HT-29 (cell line): ENCODE measurements around the gene NCKAP1. TPM values are rescaled to one million over a fixed set of nuclear protein-coding genes. Genes with fewer than 3 reads are reported as not detected.
A peak's percentile ranks its signal among the peaks of the same experiment; 100 is the strongest.
"Not testable (repeated sequence)": the region's sequence is repeated elsewhere in the genome, so short reads cannot be mapped to it uniquely, and the experiment has no call there.

ENCODE experiments used
- DNase-seq: peaks from one replicate; pipeline ENCODE4 v3.0.0-alpha.2; 2015; ENCODE audit warnings: low spot score
- total RNA-seq: library from RNA; depleted of rRNA; stranded (reverse); fragments of >200 nt; shearing (Covaris generic); gene quantifications from 2 replicates; pipeline ENCODE4 v1.2.3, GENCODE V29; 2014

Gene NCKAP1
- total RNA-seq, 1 experiment from 2014 or later = 45.7 TPM

DNA sequence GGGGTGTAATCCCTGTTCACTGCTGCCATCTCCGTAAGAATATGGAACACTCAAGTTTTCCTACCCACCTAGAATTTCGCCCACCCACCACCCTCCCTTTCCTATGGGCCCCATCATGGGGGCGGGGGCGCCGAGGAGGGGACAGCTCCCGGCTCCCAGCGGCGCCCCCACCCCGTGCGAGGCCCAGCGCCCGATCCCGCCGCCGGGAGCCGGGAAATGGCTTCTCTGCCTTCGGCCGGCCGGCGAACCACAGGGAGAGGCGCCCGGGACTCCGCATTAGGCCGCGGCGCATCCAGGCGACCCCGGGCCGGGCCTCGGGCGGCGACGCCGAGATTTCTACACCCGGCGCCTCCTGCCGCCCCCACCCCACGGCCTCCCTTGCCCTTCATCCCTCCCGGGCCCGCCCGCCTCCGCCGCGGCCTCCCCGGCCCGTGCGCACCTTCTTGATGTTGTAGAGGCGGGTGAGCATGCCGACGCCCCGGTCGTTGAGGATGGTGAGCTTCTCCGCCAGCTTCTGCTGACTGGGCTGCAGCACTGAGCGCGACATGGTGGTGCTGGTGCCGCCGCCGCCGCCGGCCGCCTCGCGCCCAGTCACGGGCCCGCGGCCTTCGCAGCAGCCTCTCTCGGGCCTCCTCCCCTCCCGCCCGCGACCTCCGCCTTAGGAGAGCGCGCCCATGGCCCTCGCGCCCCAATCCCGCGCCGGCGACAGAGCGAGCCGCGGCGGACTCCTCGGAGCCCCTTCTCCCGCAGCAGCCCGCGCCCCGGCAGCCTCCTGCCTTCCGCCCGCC is 510 bp downstream of the NCKAP1 start:
- DNase-seq = no peak

GRCh38 chr2:183037074-183037552 is 1.1 kb downstream of the NCKAP1 start:
- peak; percentile 79 for DNase-seq

DNA sequence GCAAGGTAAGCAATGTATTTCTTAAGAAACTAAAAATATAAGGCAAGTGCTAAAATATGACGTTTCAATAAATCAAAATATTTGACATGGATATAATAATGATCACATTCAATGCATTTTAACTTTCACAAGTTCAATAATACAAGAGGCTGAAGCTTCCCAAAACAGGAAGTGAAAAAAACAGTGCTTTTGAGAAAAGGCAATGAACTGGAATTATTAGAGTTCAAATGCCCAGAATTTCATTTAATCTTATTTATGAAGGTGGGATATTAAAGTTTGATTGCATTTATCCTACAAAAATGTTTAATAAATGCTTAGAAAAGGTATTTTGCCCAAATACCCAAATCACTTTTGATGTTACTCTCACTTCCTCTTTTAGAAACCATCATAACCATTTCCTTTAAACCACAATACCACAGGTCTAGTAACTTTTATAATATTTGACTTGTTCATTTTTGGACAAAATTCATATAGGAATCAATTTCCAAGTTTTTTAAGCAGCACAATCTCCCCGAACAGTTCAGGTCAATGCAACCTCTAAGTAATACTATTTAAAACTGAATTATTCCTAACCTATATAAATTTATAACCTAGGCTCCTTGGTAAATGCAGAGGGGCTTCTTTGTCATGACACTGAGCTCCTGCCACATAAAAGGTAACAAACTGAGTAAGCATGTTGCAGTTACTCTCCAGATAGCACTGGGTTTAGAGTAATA is 2.1 kb downstream of the NCKAP1 start:
- DNase-seq = no peak

- no peak for DNase-seq
These were observed 2.8 kb downstream of the NCKAP1 start for GRCh38 chr2:183035298-183035953.

DNA sequence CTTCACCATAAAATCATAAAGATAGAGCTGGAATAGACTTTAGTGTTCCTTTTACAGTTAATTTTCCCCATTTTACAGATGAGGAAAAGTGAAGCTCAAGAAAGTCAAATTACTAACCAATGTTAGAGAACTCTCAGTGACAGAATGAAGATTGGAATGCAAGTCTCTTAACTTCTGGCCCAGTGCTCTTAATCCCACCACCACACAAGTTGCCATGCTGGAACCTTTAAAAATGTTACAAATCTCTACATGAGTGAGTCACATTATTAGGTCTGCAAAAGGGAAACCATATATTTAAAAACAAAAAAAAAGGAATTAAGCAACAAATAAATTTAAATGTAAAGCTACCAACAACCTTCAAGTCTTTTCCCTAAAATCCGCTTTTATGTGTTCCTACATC is 3.5 kb downstream of the NCKAP1 start:
- DNase-seq = no peak

DNA sequence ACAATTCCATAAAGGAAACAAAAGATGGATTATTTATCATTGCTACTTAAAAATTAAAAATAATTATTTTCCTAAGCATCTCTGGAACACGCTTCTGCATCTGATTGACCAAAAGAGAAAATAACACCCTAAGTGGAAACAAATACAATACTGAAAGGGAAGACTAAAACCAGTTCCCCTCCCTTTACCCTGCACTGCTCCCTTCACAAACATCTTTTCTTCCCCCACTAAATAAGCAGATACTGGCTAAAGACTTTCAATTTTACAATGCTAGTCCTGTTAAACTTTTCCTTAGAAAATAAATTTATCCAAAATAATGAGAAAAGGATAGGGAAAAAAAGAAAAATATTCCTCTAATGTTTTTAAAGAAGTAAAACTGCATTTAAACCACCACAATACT is 4.3 kb downstream of the NCKAP1 start:
- DNase-seq = no peak

- no peak for DNase-seq
These were observed 6.1 kb downstream of the NCKAP1 start for GRCh38 chr2:183031911-183032794.

- no peak for DNase-seq
These were observed 9.0 kb downstream of the NCKAP1 start for GRCh38 chr2:183029219-183029618.

DNA sequence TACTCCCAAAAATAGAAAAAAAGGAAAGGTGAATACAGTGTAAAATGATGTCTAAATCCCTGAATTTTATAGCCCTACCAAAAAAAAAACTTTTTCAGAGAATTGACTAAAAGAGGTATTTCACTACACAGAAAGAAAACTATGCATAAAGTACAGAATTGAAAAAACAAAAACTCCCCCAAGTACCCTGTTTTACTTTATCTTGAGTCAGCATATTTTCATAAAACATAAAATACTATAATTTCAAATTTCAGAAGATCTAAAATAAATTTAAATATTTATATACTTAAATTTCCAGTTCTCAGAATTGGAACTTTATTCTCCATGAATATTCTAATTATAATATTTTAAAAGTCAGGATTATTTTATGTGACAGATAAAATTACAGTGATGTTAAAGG is 10.1 kb downstream of the NCKAP1 start:
- no peak for DNase-seq

DNA sequence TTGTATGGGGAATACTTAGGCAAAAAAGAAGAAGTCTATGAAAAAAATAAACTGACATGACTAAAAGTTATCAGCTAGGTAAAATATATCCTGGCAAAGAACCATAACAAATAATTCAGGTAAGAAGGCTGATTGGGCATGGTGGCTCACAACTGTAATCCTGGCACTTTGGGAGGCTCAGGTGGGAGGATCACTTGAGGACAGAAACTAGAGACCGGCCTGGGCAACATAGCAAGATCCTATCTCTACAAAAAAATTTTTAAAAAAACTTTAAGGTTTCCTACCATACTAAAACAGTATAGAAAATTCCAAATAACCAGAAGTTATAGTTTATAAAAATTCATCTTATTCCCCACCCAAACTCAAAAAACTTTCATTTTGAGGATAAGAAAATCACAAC is 10.8 kb downstream of the NCKAP1 start:
- no peak for DNase-seq

- DNase-seq = no peak
These were observed 11.8 kb downstream of the NCKAP1 start for GRCh38 chr2:183026424-183026823.

DNA sequence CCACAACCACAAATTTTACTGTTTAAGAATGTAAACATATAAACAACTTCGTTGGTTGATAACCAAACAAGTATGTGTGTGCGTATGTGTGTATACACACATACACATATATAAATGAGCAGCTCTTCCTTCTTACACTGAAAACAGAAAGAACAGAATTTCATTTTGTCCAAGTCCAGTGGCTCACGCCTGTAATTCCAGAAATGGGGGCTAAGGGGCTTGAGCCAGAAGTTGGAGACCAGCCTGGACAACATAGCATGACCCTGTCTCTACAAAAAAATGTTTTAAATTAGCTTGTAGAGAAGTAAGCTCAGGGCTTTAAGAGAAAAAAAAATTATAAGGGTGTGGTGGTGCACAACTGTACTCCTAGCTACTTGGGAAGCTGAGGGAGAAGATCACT is 12.3 kb downstream of the NCKAP1 start:
- no peak for DNase-seq

DNA sequence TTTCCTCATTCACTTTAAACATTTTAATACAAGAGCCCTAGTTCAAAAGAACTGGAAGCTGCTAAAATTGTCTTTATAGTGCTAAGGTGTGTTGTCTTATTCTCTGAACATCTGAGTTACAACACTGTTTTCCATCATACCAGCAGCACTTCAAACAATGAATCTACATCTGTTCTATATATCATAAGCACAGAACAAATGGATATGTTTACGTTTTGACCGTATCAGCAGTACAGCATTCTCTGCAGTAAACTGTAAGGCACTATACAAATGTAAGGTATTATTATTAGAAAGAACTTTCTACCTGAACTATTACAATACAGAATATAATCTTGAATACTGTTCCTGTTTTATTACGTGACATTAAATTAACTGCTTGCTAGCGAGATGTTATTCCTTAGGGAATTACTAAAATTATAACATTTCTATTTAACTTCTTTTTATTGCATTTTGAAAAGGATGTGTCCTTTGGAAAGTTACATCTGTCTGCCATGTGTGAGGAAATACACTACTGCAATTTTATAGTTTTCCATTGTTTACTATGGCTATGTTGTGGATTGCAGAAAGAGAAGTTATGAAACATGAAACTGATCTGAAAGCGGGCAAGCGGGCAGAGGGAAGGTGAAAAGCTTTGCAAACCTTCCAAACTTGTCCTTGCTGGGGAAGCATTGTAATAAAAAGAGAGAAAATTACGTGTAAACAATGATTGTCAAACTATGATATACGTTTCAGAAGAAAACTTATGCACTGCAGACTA is 13.7 kb downstream of the NCKAP1 start:
- DNase-seq = no peak

DNA sequence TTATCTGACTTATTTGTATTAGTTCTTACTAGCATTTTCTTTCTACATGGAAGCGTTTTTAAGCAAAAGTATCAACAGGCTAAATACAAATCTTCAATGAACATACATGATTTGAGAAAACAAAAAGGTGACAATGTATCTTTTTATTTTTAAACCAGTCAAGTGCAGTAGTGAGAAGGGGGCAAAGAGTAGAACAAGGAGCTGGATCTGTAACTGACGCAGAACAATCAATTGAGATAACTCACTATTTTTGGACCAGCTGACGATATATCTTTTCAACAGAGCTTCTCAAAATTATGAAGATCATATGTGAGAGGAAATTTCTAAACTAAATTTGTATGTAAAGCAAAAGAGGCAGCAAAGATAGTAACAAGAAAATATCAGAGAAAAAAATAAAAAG is 15.5 kb downstream of the NCKAP1 start:
- no peak for DNase-seq

DNA sequence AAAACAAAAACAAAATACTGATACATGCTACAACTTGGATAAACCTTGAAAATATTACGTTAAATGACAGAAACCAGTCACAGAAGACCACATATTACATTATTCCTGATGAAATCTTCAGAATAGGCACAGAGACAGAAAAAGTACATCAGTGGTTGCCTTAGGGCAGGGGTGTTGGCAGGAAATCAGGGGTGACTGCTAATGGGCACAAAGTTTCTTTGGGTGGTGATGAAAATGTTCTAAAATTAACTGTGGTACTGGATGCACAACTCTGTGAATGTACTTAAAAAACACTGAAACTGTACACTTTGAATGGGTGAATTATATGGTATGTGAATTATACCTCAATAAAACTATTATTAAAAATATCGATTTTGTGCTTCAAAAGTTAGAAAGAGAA is 16.6 kb downstream of the NCKAP1 start:
- DNase-seq = no peak

DNA sequence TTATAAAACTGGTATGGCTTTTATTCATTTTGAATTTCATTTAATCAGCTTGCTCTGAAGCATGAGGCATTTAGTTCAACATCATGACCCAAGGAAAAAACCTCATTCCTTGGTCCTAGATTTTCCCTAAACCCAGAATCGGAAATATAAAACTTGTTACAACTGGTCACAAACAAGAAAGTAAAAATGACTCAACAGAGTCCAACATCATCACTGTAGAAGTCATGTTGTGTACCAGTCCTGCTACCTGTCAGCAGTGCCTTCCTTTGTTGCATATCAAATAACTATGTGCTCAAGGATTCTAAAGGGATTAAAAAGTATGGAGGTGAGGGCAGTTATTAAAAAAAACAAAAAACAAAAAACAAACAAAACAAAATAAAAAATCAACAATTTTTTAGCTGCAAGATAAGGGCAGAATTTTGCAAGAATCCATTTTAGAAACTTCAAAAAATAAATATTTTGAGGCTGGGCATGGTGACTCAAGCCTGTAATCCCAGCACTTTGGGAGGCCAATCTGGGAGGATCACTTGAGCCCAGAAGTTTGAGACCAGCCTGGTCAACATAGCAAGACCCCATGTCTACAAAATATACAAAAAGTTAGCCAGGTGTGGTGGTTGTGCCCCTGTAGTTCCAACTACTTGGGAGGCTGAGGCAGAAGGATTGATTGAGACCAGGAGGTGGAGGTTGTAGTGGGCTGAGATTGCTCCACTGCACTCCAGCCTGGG is 18.4 kb downstream of the NCKAP1 start:
- DNase-seq = no peak

DNA sequence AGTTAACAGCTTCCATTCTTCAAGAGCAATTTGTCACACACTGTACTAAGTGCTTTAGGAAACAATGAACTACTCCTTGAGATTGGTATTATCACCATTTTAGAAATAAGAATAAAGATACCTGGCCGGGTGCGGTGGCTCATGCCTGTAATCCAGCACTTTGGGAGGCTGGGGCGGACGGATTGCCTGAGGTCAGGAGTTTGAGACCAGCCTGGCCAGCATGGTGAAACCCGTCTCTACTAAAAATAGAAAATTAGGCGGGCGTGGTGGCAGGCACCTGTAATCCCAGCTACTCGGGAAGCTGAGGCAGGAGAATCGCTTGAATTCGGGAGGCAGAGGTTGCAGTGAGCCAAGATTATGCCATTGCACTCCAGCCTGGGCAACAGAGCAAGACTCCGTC is 20.4 kb downstream of the NCKAP1 start:
- not testable (repeated sequence) for DNase-seq

GRCh38 chr2:183014005-183014404 is 24.3 kb downstream of the NCKAP1 start:
- no peak for DNase-seq

GRCh38 chr2:183011743-183012142 is 26.5 kb downstream of the NCKAP1 start:
- no peak for DNase-seq

- DNase-seq = no peak
These were observed 28.1 kb downstream of the NCKAP1 start for GRCh38 chr2:183010112-183010511.
